Body of pancreas (tissue), 4 donors: ENCODE data around the gene RAPGEF4.

Experiments used
- POLR2A ChIP-seq, 3 donors: fragments of 450-650 bp; IDR thresholded peaks; one replicate each; pipeline ENCODE4 v1.6.1; 2016; ENCODE audit warnings: antibody characterized with exemption in 3 of 3, mild to moderate bottlenecking in 2 of 3
- TF ChIP-seq, protein P1 (sequence below), 7 experiments: fragments of 450-650 bp in 4 of 7; fragments of 200-600 bp in 3 of 7; sonication (generic) in 3 of 7; IDR thresholded peaks; one replicate each; pipeline ENCODE4 v1.5.1; 2016 to 2019; ENCODE audit warnings: antibody characterized with exemption in 7 of 7

DNA sequence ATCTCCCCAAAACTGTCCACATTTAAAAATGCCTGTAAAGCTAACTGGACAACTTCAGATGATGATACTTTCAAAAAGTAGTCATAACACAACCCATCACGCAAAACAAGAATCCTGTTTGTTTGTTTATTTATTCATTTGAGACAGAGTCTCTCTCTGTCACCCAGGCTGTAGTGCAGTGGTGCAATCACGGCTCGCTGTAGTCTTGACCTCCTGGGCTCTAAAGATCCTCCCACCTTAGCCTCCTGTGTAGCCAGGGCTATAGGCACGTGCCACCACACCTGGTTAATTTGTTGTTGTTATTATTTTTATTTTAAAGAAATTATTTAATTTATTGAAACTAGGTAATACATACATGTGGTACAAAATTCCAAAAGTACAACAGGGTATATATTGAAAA lies 94.8 kb downstream of the RAPGEF4 start:
- TF ChIP-seq, protein P1, sequence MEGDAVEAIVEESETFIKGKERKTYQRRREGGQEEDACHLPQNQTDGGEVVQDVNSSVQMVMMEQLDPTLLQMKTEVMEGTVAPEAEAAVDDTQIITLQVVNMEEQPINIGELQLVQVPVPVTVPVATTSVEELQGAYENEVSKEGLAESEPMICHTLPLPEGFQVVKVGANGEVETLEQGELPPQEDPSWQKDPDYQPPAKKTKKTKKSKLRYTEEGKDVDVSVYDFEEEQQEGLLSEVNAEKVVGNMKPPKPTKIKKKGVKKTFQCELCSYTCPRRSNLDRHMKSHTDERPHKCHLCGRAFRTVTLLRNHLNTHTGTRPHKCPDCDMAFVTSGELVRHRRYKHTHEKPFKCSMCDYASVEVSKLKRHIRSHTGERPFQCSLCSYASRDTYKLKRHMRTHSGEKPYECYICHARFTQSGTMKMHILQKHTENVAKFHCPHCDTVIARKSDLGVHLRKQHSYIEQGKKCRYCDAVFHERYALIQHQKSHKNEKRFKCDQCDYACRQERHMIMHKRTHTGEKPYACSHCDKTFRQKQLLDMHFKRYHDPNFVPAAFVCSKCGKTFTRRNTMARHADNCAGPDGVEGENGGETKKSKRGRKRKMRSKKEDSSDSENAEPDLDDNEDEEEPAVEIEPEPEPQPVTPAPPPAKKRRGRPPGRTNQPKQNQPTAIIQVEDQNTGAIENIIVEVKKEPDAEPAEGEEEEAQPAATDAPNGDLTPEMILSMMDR (IDR thresholded peaks at IDR 0.05), result no peak
- no peak for TF ChIP-seq POLR2A (IDR thresholded peaks at IDR 0.05)
